ENCODE data around the gene ANO3.

ANO3 gene

GRCh38 chr11:26510164-26510563 lies 178.2 kb downstream of the ANO3 start:
- no peak for DNase-seq

- no peak for DNase-seq
Measured at GRCh38 chr11:26510756-26511155, 178.8 kb downstream of the ANO3 start.

GRCh38 chr11:26512196-26512595 lies 180.3 kb downstream of the ANO3 start:
- DNase-seq = no peak

- DNase-seq = no peak
Measured at GRCh38 chr11:26519469-26519868, 187.5 kb downstream of the ANO3 start.

- DNase-seq = no peak
Measured at GRCh38 chr11:26522912-26523610, 191.1 kb downstream of the ANO3 start.

- DNase-seq = no peak
Measured at GRCh38 chr11:26527685-26528084, 195.8 kb downstream of the ANO3 start.

GRCh38 chr11:26537341-26537740 lies 205.4 kb downstream of the ANO3 start:
- no peak for DNase-seq

- DNase-seq = no peak
Measured at GRCh38 chr11:26539517-26539916, 207.6 kb downstream of the ANO3 start.

GRCh38 chr11:26541870-26542269 lies 209.9 kb downstream of the ANO3 start:
- DNase-seq = no peak

- no peak for DNase-seq
Measured at GRCh38 chr11:26549176-26549575, 217.2 kb downstream of the ANO3 start.

- no peak for DNase-seq
Measured at GRCh38 chr11:26550022-26550421, 218.1 kb downstream of the ANO3 start.

- no peak for DNase-seq
Measured at GRCh38 chr11:26551186-26551801, 219.4 kb downstream of the ANO3 start.

- DNase-seq = no peak
Measured at GRCh38 chr11:26553182-26553581, 221.3 kb downstream of the ANO3 start.

GRCh38 chr11:26554455-26554854 lies 222.5 kb downstream of the ANO3 start:
- no peak for DNase-seq

GRCh38 chr11:26556582-26556981 lies 224.7 kb downstream of the ANO3 start:
- no peak for DNase-seq

- DNase-seq = no peak
Measured at GRCh38 chr11:26557666-26558065, 225.7 kb downstream of the ANO3 start.

GRCh38 chr11:26558190-26558589 lies 226.3 kb downstream of the ANO3 start:
- no peak for DNase-seq

- DNase-seq = no peak
Measured at GRCh38 chr11:26569646-26570045, 237.7 kb downstream of the ANO3 start.

GRCh38 chr11:26571861-26572654 lies 240.1 kb downstream of the ANO3 start, which contains the start of gene MUC15:
Gene MUC15 (minus strand): TSS chr11:26572263. CDS start chr11:26567094, 5,169 bp downstream.
- DNase-seq = no peak

- no peak for DNase-seq
Measured at GRCh38 chr11:26572770-26573402, 241.0 kb downstream of the ANO3 start.

GRCh38 chr11:26573896-26574295 lies 242.0 kb downstream of the ANO3 start:
- DNase-seq = no peak

GRCh38 chr11:26575946-26576345 lies 244.0 kb downstream of the ANO3 start:
- no peak for DNase-seq

- no peak for DNase-seq
Measured at GRCh38 chr11:26578998-26579661, 247.2 kb downstream of the ANO3 start.
